Skeletal muscle tissue (tissue), 4 donors: Measurements from ENCODE around the gene PUS7. TPM values are rescaled to one million over a fixed set of nuclear protein-coding genes. Genes with fewer than 3 reads are reported as not detected.
"Not testable (repeated sequence)": the region's sequence is repeated elsewhere in the genome, so short reads cannot be mapped to it uniquely, and the experiment has no call there.

Experiments used
- H3K27ac ChIP-seq: one replicate; pipeline ENCODE4 v1.7.0; 2013; ENCODE audit warnings: mild to moderate bottlenecking, low read depth, low read length, inconsistent platforms
- H3K27me3 ChIP-seq, 3 donors: one replicate each; pipeline ENCODE4 v1.7.0; 2013; ENCODE audit warnings: low read length in 3 of 3; ENCODE audit not compliant: control insufficient read depth in 3 of 3, insufficient read depth in 3 of 3
- H3K36me3 ChIP-seq, 3 donors: one replicate each; pipeline ENCODE4 v1.7.0; 2013; ENCODE audit warnings: low read length in 3 of 3; ENCODE audit not compliant: control insufficient read depth in 3 of 3, insufficient read depth in 3 of 3
- H3K4me1 ChIP-seq, 3 donors: one replicate each; pipeline ENCODE4 v1.7.0; 2013; ENCODE audit warnings: low read length in 3 of 3, mild to moderate bottlenecking in 3 of 3; ENCODE audit not compliant: control insufficient read depth in 3 of 3, insufficient read depth in 3 of 3
- H3K4me3 ChIP-seq, 3 donors: one replicate each; pipeline ENCODE4 v1.7.0; 2013; ENCODE audit warnings: low read length in 3 of 3
- H3K9ac ChIP-seq, 3 donors: one replicate each; pipeline ENCODE4 v1.7.0; 2013; ENCODE audit warnings: low read length in 3 of 3, mild to moderate bottlenecking in 3 of 3, moderate library complexity in 2 of 3, low read depth in 1 of 3
- H3K9me3 ChIP-seq, 3 donors: one replicate each; pipeline ENCODE4 v1.7.0; 2013; ENCODE audit warnings: low read length in 3 of 3; ENCODE audit not compliant: control insufficient read depth in 3 of 3
- total RNA-seq: library from RNA; depleted of rRNA; stranded (reverse); fragments of >200 nt; gene quantifications from one replicate; pipeline ENCODE4 v1.2.3, GENCODE V29; 2014
- donor health status: Osteomylitis.

PUS7 gene
- total RNA-seq, 1 donor from 2014 or later: 17.2 TPM

DNA sequence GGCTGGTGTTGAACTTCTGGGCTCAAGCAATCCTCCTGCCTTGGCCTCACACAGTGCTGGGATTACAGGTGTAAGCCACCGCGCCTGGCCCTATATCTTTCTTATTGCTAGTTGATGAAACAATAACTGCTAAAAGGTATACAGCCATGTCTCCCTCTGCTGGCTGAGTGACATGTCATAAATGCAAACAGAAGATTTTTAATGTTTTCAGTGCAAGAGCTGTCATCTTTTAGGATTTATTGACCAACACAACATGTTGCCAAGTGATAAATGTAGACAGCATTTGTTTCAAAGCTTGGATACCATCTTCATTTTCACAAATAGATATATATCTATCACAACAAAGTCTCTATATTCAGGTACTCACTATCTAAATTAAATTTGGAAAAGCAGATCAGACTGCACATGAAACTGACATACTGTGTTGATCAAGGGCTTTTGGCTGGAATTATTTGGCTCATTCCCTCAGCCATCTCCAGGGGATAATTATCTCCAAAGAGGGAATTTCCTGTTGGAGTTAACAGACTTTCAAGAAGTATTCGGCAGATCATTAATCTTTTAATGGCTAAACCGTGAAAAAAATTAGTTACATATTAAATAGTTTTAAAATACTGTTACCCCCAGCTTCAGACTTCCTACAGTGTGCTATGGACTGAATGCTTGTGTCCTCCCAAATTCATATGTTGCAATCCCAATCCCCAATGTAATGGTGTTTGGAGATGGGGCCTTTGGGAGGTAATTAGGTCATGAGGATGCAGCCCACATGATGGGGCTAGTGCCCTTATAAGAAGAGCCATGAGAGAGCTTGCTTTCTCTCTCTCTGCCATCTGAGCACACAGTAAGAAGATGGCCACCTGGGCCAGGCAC is 92.1 kb downstream of the PUS7 start:
- Histone ChIP-seq H3K27ac (no peak overlapping the region), H3K27me3 (no peaks in the 10 kb centered on the region), H3K9me3 (no peaks in the 10 kb centered on the region), H3K36me3 (no peaks in the 10 kb centered on the region), H3K4me1 (no peaks in the 10 kb centered on the region), H3K4me3 (no peak overlapping the region), H3K9ac (no peak overlapping the region)

DNA sequence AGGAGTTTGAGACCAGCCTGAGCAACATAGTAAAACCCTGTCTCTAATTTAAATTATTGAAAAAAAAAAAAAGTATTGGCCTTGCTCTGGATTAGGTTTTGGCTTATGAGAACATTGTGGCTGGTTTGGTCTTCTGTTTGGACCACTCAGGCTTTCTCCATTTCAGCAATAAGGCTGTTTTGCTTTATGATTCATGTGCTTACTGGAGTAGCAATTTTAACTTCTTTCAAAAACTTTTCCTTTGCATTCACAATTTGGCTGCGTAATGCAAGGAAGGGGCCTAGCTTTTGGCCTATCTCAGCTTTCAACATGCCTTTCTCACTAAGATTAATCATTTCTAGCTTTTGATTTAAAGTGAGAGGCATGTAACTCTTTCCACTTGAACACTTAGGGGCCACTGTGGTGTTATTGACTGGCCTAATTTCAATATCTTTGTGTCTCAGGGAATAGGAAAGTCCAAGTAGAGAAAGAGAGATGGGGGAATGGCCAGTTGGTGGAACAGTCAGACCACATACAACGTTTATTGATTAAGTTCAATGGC is 95.4 kb downstream of the PUS7 start:
- no peak overlapping the region for H3K9ac ChIP-seq
- no peaks in the 10 kb centered on the region for H3K27me3 ChIP-seq
- H3K4me1 ChIP-seq: no peaks in the 10 kb centered on the region
- H3K9me3 ChIP-seq: no peaks in the 10 kb centered on the region
- no peak overlapping the region for H3K27ac ChIP-seq
- H3K4me3 ChIP-seq: no peak overlapping the region
- no peaks in the 10 kb centered on the region for H3K36me3 ChIP-seq

DNA sequence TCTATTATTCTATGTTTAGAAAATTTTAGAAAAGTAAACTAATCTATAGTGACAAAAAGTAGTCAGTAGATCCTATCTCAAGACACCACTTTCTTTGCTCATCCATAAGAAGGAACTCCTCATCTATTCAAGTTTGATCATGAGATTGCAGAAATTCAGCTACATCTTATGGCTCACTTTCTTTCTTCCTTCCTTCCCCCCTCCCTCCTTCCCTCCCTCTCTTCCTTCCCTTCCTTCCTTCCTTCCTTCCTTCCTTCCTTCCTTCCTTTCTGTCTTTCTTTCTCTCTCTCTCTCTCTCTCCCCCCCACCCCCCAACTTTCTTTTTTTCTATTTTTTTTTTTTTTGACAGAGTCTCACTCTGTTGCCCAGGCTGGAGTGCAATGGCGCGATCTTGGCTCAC is 98.1 kb downstream of the PUS7 start:
- H3K36me3 ChIP-seq: no peaks in the 10 kb centered on the region
- H3K9me3 ChIP-seq: no peaks in the 10 kb centered on the region
- H3K27me3 ChIP-seq: no peaks in the 10 kb centered on the region
- no peak overlapping the region for H3K27ac ChIP-seq
- H3K9ac ChIP-seq: no peak overlapping the region
- H3K4me1 ChIP-seq: no peaks in the 10 kb centered on the region
- H3K4me3 ChIP-seq: no peak overlapping the region

DNA sequence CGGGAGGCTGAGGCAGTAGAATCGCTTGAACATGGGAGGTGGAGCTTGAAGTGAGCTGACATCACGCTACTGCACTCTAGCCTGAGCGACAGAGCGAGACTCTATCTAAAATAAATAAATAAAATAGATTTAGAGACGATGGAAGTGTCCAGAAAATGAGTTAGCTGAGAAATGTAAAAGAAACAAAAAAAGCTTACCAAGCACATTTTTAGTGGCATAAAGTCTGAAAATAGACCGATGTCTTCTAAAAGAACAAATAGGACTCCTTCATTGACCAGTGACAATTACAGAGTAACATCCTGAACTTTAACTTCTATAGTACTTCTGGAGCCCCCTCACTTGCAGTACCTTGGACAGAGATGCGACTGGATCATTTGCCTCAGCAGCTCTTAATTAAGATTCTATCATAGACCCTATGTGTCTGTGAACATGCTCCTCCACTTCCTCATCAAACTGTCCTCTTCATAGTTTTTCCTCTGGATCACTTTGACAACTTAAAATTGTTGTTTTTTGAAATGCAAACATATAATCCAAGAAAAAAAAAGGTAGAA is 108.1 kb downstream of the PUS7 start:
- no peak overlapping the region for H3K9ac ChIP-seq
- H3K27ac ChIP-seq: no peak overlapping the region
- no peaks in the 10 kb centered on the region for H3K36me3 ChIP-seq
- H3K4me3 ChIP-seq: no peak overlapping the region
- no peaks in the 10 kb centered on the region for H3K4me1 ChIP-seq
- H3K9me3 ChIP-seq: no peaks in the 10 kb centered on the region
- no peaks in the 10 kb centered on the region for H3K27me3 ChIP-seq

DNA sequence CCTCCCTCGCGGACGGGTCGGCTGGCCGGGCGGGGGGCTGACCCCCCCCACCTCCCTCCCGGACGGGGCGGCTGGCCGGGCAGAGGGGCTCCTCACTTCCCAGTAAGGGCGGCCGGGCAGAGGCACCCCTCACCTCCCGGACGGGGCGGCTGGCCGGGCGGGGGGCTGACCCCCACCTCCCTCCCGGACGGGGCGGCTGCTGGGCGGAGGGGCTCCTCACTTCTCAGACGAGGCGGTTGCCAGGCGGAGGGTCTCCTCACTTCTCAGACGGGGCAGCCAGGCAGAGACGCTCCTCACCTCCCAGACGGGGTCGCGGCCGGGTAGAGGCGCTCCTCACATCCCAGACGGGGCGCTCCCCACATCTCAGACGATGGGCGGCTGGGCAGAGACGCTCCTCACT is 111.3 kb downstream of the PUS7 start:
- H3K9ac ChIP-seq, H3K27ac ChIP-seq, H3K9me3 ChIP-seq, H3K4me1 ChIP-seq, H3K36me3 ChIP-seq, H3K4me3 ChIP-seq, H3K27me3 ChIP-seq: not testable (repeated sequence)

DNA sequence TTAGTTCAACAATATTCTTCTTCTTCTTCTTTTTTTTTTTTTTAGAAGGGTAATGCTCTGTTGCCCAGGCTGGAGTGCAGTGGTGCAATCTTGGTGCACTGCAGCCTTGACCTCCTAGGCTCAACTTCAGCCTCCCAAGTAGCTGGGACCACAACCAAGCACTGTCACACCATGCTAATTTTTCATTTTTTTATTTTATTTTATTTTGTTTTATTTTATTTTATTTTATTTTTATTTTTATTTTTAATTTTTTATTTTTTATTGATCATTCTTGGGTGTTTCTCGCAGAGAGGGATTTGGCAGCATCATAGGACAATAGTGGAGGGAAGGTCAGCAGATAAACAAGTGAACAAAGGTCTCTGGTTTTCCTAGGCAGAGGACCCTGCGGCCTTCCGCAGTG is 112.3 kb downstream of the PUS7 start:
- H3K9ac ChIP-seq, H3K27me3 ChIP-seq, H3K9me3 ChIP-seq, H3K4me1 ChIP-seq, H3K4me3 ChIP-seq, H3K27ac ChIP-seq, H3K36me3 ChIP-seq: not testable (repeated sequence)

DNA sequence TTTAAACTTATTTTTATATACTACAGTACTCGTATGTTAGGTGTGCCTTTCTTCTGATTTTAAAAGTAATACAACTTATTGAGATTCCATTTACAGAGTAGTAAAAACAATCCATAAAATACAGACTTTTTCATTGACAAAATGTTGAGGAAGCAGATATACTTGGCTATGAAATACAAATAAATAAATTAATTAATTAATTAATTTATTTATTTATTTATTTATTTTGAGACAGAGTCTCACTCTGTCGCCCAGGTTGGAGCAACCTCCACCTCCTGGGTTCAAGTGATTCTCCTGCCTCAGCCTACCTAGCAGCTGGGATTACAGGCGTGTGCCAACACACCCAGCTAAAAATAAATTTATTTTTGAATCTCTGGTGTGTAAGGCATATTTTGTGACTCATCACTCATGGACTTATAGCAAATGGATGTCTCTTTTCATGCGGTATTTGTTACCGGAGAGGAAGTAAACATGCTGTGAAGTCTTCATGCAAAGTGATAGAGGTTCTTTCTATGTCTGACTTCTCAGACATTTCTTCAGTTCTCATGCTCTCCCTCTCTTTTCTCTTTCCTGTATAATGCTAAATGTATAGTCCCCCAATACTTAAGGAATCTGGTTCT is 113.2 kb downstream of the PUS7 start:
- H3K4me3 ChIP-seq: no peak overlapping the region
- no peaks in the 10 kb centered on the region for H3K27me3 ChIP-seq
- no peak overlapping the region for H3K9ac ChIP-seq
- no peaks in the 10 kb centered on the region for H3K4me1 ChIP-seq
- no peak overlapping the region for H3K27ac ChIP-seq
- no peaks in the 10 kb centered on the region for H3K36me3 ChIP-seq
- H3K9me3 ChIP-seq: no peaks in the 10 kb centered on the region

Other genes starting within 250 kb of the PUS7 start
- 73.6 TPM for gene SRPK2, start 133.3 kb downstream of the PUS7 start, total RNA-seq
- gene RINT1, start 9.9 kb upstream of the PUS7 start, total RNA-seq: 14.6 TPM
- not detected for gene EFCAB10, start 59.2 kb upstream of the PUS7 start, total RNA-seq